IPS DF 19.7 (cell line): ENCODE results near the gene ASB4.
"Not testable (repeated sequence)": the region's sequence is repeated elsewhere in the genome, so short reads cannot be mapped to it uniquely, and the experiment has no call there.

ENCODE experiments used
- DNase-seq: peaks from one replicate; pipeline ENCODE4 v3.0.0-alpha.2; 2013; ENCODE audit warnings: low read depth, low spot score

Gene ASB4

GRCh38 chr7:95552010-95552926 is 66.5 kb downstream of the ASB4 start:
- not testable (repeated sequence) for DNase-seq

GRCh38 chr7:95553939-95554338 is 68.2 kb downstream of the ASB4 start:
- no peak for DNase-seq

- DNase-seq: no peak
Measured at GRCh38 chr7:95556777-95557176, 71.0 kb downstream of the ASB4 start.

GRCh38 chr7:95558864-95559263 is 73.1 kb downstream of the ASB4 start:
- no peak for DNase-seq

GRCh38 chr7:95560674-95561073 is 74.9 kb downstream of the ASB4 start:
- no peak for DNase-seq

- DNase-seq: no peak
Measured at GRCh38 chr7:95569720-95570119, 84.0 kb downstream of the ASB4 start.

- DNase-seq: no peak
Measured at GRCh38 chr7:95577137-95577536, 91.4 kb downstream of the ASB4 start.

- DNase-seq: no peak
Measured at GRCh38 chr7:95578299-95578855, 92.6 kb downstream of the ASB4 start.

GRCh38 chr7:95579318-95579717 is 93.6 kb downstream of the ASB4 start:
- no peak for DNase-seq

- DNase-seq: no peak
Measured at GRCh38 chr7:95581467-95581866, 95.7 kb downstream of the ASB4 start.

GRCh38 chr7:95582578-95583293 is 97.0 kb downstream of the ASB4 start:
- no peak for DNase-seq

GRCh38 chr7:95583834-95584621 is 98.3 kb downstream of the ASB4 start:
- no peak for DNase-seq

GRCh38 chr7:95584769-95585425 is 99.2 kb downstream of the ASB4 start:
- DNase-seq: no peak

- no peak for DNase-seq
Measured at GRCh38 chr7:95585426-95585789, 99.7 kb downstream of the ASB4 start.

- DNase-seq: no peak
Measured at GRCh38 chr7:95586951-95587301, 101.2 kb downstream of the ASB4 start.

- DNase-seq: no peak
Measured at GRCh38 chr7:95589031-95589430, 103.3 kb downstream of the ASB4 start.

- DNase-seq: no peak
Measured at GRCh38 chr7:95589766-95590165, 104.0 kb downstream of the ASB4 start.
